CD4-positive, alpha-beta T cell (primary cell): ENCODE data around the gene WNK2. TPM values are rescaled to one million over a fixed set of nuclear protein-coding genes. Genes with fewer than 3 reads are reported as not detected.

Experiments used
- ATAC-seq: fragments of 200-7000 bp; cut with Tn5 transposase; one replicate; pipeline ENCODE4 v1.10.0; 2022; ENCODE audit warnings: mild to moderate bottlenecking; ENCODE audit not compliant: poor library complexity
- CTCF ChIA-PET: fragments of 350-600 bp; sonication (Branson Sonifier 250); formaldehyde crosslinking; loops from one replicate; lab custom pipeline; 2021; ENCODE audit warnings: antibody characterized with exemption, inconsistent platforms; lab: Charles Lee
- POLR2A ChIA-PET: fragments of 350-600 bp; sonication (Branson Sonifier 250); formaldehyde crosslinking; loops from one replicate; lab custom pipeline; 2021; ENCODE audit warnings: antibody characterized with exemption, inconsistent platforms; lab: Charles Lee
- DNase-seq, 14 experiments: peaks; one replicate each; pipeline ENCODE4 v3.0.0-alpha.2; 2013 to 2020; ENCODE audit warnings: mixed read lengths in 2 of 14
- H3K27ac ChIP-seq, 2 donors: one replicate each; pipeline versions ENCODE4 v1.5.1 to v1.7.0; 2013; ENCODE audit warnings: low read length in 2 of 2, low read depth in 1 of 2, mild to moderate bottlenecking in 1 of 2
- H3K27me3 ChIP-seq, 2 experiments: 1 replicate in 1 of 2; 2 replicates in 1 of 2; pipeline versions ENCODE4 v1.6.1 to v1.7.0; 2013; ENCODE audit warnings: low read length in 2 of 2, control low read depth in 1 of 2, mild to moderate bottlenecking in 1 of 2, moderate library complexity in 1 of 2; ENCODE audit not compliant: insufficient read depth in 2 of 2, control insufficient read depth in 1 of 2
- H3K36me3 ChIP-seq: one replicate; pipeline ENCODE4 v1.6.1; 2013; ENCODE audit warnings: low read length, control low read depth; ENCODE audit not compliant: insufficient read depth
- H3K4me1 ChIP-seq: one replicate; pipeline ENCODE4 v1.6.1; 2013; ENCODE audit warnings: low read length, control low read depth; ENCODE audit not compliant: insufficient read depth
- H3K4me3 ChIP-seq: one replicate; pipeline ENCODE4 v1.5.1; 2013; ENCODE audit warnings: mild to moderate bottlenecking, low read length, moderate library complexity
- H3K9me3 ChIP-seq, 2 experiments: 1 replicate in 1 of 2; 2 replicates in 1 of 2; pipeline versions ENCODE4 v1.6.1 to v1.7.0; 2013; ENCODE audit warnings: low read length in 2 of 2, mild to moderate bottlenecking in 2 of 2, control low read depth in 1 of 2, moderate library complexity in 1 of 2; ENCODE audit not compliant: control insufficient read depth in 1 of 2, insufficient read depth in 1 of 2
- H3K27ac Mint-ChIP-seq: one replicate; pipeline ENCODE4 v1.8.0; 2020; ENCODE audit warnings: mixed read lengths
- H3K27me3 Mint-ChIP-seq: one replicate; pipeline ENCODE4 v1.8.0; 2021; ENCODE audit warnings: mixed read lengths
- H3K36me3 Mint-ChIP-seq: one replicate; pipeline ENCODE4 v1.8.0; 2021; ENCODE audit warnings: low read depth, mixed read lengths
- H3K4me1 Mint-ChIP-seq: one replicate; pipeline ENCODE4 v1.8.0; 2021; ENCODE audit warnings: low read depth, mixed read lengths
- H3K4me3 Mint-ChIP-seq: one replicate; pipeline ENCODE4 v1.8.0; 2020; ENCODE audit warnings: mild to moderate bottlenecking, mixed read lengths
- H3K9me3 Mint-ChIP-seq: one replicate; pipeline ENCODE4 v1.8.0; 2020; ENCODE audit warnings: mixed read lengths
- CTCF ChIP-seq: fragments of 200-600 bp; IDR thresholded peaks from one replicate; pipeline ENCODE4 v1.8.0; 2022; ENCODE audit warnings: antibody characterized with exemption, mild to moderate bottlenecking
- intact Hi-C, 2 experiments: fragments of 100-400 bp; cut with DNase I in 1 of 2; cut with micrococcal nuclease in 1 of 2; formaldehyde crosslinking; loops; one replicate each; pipeline versions ENCODE4 v1.15.1 to v1.9.0; 2023 to 2025; cut with DNase I, micrococcal nuclease
- total RNA-seq, 174 experiments: library from RNA in 2 of 174; stranded (reverse) in 2 of 174; gene quantifications; one replicate each; pipeline ENCODE4 v1.2.3 and lab custom pipeline; 2021 to 2026

The WNK2 gene
- total RNA-seq, 2 experiments from 2014 or later: 0.19 to 0.22 TPM

- Mint-ChIP-seq H3K27me3 (no peaks in the 10 kb centered on the region), H3K27ac (no peak overlapping the region), H3K4me1 (no peaks in the 10 kb centered on the region), H3K36me3 (no peaks in the 10 kb centered on the region), H3K9me3 (peaks cover 1% of the 10 kb centered on the region), H3K4me3 (no peak overlapping the region)
- Histone ChIP-seq H3K27me3 (no peaks in the 10 kb centered on the region), H3K36me3 (no peaks in the 10 kb centered on the region), H3K9me3 (peaks cover 2 to 17% of the 10 kb centered on the region in 2 experiments), H3K4me1 (no peaks in the 10 kb centered on the region), H3K27ac (no peak overlapping the region), H3K4me3 (no peak overlapping the region)
- DNase-seq (no peak), ATAC-seq (no peak)
- CTCF ChIA-PET: no interaction called here
- POLR2A ChIA-PET: no interaction called here
- intact Hi-C loops: no loop called here
- no peak for TF ChIP-seq CTCF
Observed at GRCh38 chr9:93210324-93210973, 26.5 kb downstream of the WNK2 start.

GRCh38 chr9:93210974-93211653, 27.2 kb downstream of the WNK2 start:
- no peak overlapping the region for H3K27ac ChIP-seq
- TF ChIP-seq CTCF: no peak
- no peak overlapping the region for H3K27ac Mint-ChIP-seq
- no peaks in the 10 kb centered on the region for H3K4me1 Mint-ChIP-seq
- peaks cover 9 to 19% of the 10 kb centered on the region in 2 experiments for H3K9me3 ChIP-seq
- no peaks in the 10 kb centered on the region for H3K27me3 Mint-ChIP-seq
- no peak for DNase-seq
- ChIA-PET CTCF (no interaction called here), POLR2A (no interaction called here)
- H3K9me3 Mint-ChIP-seq: peaks cover 5% of the 10 kb centered on the region
- no peak for ATAC-seq
- no peaks in the 10 kb centered on the region for H3K27me3 ChIP-seq
- H3K36me3 ChIP-seq: no peaks in the 10 kb centered on the region
- H3K4me3 Mint-ChIP-seq: no peak overlapping the region
- no peaks in the 10 kb centered on the region for H3K4me1 ChIP-seq
- intact Hi-C loops: no loop called here
- H3K36me3 Mint-ChIP-seq: no peaks in the 10 kb centered on the region
- no peak overlapping the region for H3K4me3 ChIP-seq

DNA sequence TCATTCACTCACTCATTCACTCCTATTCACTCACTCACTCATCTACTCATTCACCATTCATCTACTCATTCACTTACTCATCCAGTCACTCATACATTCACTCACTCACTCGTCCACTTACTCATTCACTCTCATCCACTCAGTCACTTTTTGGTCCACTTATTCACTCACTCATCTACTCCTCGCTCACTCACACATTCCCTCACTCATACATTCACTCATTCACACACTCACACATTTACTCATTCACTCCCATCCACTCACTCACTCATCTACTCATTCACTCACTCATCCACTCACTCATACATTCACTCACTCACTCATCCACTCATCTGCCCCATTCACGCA, 27.7 kb downstream of the WNK2 start:
- intact Hi-C loops: no loop called here

More for the DNA sequence above, 27.7 kb downstream of the WNK2 start:
- Mint-ChIP-seq H3K36me3 (no peaks in the 10 kb centered on the region), H3K27ac (no peak overlapping the region), H3K4me1 (no peaks in the 10 kb centered on the region), H3K27me3 (no peaks in the 10 kb centered on the region), H3K9me3 (peaks cover 5% of the 10 kb centered on the region), H3K4me3 (no peak overlapping the region)
- no peaks in the 10 kb centered on the region for H3K36me3 ChIP-seq
- H3K27me3 ChIP-seq: no peaks in the 10 kb centered on the region
- H3K27ac ChIP-seq: no peak overlapping the region
- ATAC-seq (no peak), DNase-seq (no peak)
- POLR2A ChIA-PET: no interaction called here
- CTCF ChIA-PET: no interaction called here
- no peak overlapping the region for H3K4me3 ChIP-seq
- H3K4me1 ChIP-seq: no peaks in the 10 kb centered on the region
- peaks cover 11 to 24% of the 10 kb centered on the region in 2 experiments for H3K9me3 ChIP-seq
- no peak for TF ChIP-seq CTCF
